Jurkat, Clone E6-1 (cell line): ENCODE data around the gene RAP1A.
"Not testable (repeated sequence)": the region's sequence is repeated elsewhere in the genome, so short reads cannot be mapped to it uniquely, and the experiment has no call there.

Experiments used
- DNase-seq: peaks from one replicate; pipeline ENCODE4 v3.0.0-alpha.2; 2011; ENCODE audit warnings: low read depth, low spot score
- H3K4me3 ChIP-seq: 2 replicates; pipeline ENCODE4 v1.5.1; 2011; ENCODE audit warnings: mild to moderate bottlenecking, low read length, control low read depth, moderate library complexity

Gene RAP1A

GRCh38 chr1:111742292-111742691, 122.7 kb downstream of the RAP1A start:
- H3K4me3 ChIP-seq, DNase-seq: not testable (repeated sequence)

DNA sequence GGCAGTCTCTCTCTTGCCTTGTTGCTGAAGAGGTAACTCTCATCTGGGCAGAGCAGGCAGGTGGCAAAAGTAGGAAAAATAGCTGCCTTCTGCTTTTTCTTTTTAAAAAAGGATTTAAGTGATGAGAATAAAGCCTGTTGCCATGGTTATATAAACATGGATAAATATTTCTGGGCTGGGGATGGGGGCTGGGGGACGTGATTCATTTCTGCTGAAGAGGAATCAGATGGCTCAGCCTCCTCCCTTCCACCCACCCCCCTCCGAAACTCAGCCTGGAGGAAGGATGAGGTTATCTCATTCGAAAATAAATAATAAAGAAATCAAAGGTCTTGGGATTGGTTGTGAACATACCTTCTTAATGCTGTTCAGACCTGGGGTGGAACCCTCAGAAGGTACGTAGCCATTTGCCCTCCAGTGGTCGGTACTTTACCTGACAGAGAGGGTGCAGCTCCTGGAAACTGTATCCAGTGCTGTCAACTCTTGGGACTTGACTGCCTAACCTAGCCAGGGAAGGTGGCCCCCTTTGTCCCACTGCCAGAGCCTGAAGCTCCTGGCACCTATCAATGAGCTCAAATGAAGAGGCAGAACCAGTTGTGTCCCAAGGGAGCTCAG, 123.5 kb downstream of the RAP1A start:
- no peak for DNase-seq
- H3K4me3 ChIP-seq: no peak overlapping the region

- H3K4me3 ChIP-seq: no peak overlapping the region
- DNase-seq: no peak
Measured at GRCh38 chr1:111743679-111744101, 124.1 kb downstream of the RAP1A start.

GRCh38 chr1:111745675-111746613, 126.4 kb downstream of the RAP1A start:
- H3K4me3 ChIP-seq: no peak overlapping the region
- DNase-seq: no peak

GRCh38 chr1:111746614-111746999, 127.0 kb downstream of the RAP1A start:
- DNase-seq: no peak

GRCh38 chr1:111747282-111747734, 127.7 kb downstream of the RAP1A start:
- DNase-seq: peak; percentile 87
- no peak overlapping the region for H3K4me3 ChIP-seq

More at GRCh38 chr1:111746614-111746999, 127.0 kb downstream of the RAP1A start:
- no peak overlapping the region for H3K4me3 ChIP-seq

DNA sequence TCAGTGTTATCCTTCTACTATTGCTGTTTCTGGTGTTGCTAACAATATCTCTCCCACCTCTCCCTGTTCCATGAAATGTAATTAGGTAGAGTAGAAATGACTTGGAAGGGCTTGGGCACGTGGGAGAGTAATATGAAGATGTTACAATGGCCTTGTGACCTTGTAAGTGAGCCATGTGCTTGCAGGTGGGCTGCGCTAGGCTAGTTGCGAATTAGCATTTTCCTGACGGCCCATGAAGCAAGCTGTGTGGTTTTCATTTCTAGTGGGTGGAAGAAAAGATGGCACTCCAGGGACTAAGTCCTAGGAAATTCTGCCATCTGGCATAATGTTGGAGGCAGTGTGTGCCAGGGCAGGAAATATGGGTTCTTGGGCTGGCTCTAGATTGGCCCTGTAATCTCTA, 128.4 kb downstream of the RAP1A start:
- DNase-seq: no peak

GRCh38 chr1:111749628-111750027, 130.0 kb downstream of the RAP1A start:
- DNase-seq: no peak
- no peak overlapping the region for H3K4me3 ChIP-seq

More for the DNA sequence above, 128.4 kb downstream of the RAP1A start:
- no peak overlapping the region for H3K4me3 ChIP-seq

DNA sequence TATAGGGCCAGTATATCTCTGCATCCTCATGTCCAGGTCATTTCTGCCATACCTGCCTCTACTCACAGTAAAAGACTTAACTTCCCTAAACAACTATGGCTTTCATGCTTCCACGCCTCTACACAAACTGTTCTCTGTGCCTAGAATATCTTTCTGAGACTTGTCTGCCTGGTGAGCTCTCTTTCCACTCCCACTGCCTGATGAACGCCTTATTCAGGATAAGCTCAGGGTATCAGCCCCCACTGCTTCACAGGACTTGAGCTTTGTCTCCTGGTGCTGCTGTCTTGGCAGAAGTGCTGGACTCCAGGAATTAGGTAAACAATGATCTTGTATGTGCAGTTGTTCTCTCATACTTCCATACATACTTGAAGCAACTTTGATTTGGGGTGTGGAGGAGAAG, 131.3 kb downstream of the RAP1A start:
- no peak for DNase-seq
- no peak overlapping the region for H3K4me3 ChIP-seq

DNA sequence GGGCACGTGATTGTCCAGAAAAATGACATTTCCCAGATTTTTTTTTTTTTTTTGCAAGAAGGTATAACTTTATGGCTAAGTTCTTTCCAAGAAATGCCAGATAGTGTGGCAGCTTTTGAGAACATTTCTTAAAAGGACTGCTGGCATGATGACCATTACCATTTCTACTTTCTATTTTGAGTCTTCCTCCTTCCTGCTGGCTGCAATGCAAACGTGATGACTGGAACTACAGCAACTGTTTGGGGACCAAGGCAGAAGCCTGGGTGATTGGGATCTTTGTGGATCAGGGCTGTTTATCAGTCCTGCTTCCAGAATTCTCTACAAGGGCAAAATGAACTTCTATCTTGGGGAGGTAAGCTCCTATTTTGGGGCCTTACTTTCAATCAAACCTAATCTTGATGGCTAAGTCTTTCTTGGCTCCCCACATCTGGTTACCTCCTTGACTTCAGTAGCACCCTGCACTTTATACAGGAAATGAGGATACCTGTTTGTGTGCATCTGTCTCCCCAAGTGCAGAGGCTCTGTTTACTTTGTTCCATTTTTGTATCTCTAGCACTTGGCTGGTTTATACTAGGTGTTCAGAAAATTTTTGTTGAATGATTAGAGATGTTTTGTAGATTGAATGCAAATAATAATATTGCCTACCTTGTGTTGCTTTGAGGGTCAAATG, 132.5 kb downstream of the RAP1A start:
- DNase-seq: no peak
- H3K4me3 ChIP-seq: no peak overlapping the region

GRCh38 chr1:111754984-111755330, 135.4 kb downstream of the RAP1A start:
- H3K4me3 ChIP-seq: peak overlapping the region; percentile 93
- DNase-seq: peak; percentile 12

DNA sequence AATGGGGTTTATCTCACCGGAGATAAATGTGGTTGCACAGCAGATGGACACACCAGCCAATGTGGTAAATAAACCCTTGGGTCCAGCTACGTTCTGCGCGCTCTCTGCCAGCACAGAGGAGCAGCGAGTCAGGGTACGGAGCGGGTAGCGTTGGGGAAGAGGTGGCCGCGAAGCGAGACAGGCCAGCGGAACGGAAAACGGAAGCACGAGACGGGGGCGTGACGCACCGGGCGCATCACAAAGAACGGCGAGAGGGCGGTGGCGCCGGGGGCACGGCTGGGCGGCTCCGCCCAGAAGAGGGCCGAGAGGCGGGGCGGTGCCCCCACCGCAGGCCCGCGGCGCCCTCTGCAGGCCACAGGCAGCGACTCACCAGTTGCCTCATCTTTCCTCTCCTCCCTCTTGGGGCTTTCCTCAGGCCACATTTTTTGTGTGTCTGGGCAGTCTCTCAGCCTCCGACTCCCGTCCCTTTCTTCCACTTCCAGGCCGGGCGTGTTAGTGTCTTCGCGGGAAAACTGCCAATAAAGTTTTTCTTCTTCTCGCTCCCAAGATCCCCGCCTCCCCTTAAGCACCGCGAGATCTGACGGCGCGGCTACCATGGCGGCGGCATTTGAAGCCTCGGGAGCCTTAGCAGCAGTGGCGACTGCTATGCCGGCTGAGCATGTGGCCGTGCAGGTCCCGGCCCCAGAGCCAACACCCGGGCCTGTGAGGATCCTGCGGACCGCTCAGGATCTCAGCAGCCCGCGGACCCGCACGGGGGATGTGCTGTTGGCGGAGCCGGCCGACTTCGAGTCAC, 135.9 kb downstream of the RAP1A start, which contains the start of gene DDX20:
Gene DDX20, plus strand, starts transcription at position 571 of the 793 bp plus-strand sequence. Its CDS starts 24 bp downstream, at position 595.
- DNase-seq: peak; percentile 92
- H3K4me3 ChIP-seq: peak within 1 kb of the TSS; percentile 93

DNA sequence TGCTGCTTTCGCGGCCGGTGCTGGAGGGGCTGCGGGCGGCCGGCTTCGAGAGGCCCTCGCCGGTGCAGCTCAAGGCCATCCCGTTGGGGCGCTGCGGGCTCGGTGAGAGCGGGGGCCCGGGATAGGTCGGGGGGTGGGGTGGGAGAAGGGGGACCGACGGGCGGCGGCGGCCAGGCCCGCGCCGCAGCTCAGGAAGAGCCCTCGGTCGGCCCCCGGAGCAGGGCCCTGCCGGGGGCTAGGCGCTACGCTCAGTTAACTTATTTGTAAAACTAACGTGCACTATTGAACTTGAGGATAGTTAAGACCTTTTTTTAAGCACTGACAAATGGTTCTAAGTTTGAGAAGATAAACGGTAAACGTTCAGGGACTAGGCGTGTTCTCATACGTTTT, 136.5 kb downstream of the RAP1A start:
- DNase-seq: no peak
- H3K4me3 ChIP-seq: peak overlapping the region; percentile 93

DNA sequence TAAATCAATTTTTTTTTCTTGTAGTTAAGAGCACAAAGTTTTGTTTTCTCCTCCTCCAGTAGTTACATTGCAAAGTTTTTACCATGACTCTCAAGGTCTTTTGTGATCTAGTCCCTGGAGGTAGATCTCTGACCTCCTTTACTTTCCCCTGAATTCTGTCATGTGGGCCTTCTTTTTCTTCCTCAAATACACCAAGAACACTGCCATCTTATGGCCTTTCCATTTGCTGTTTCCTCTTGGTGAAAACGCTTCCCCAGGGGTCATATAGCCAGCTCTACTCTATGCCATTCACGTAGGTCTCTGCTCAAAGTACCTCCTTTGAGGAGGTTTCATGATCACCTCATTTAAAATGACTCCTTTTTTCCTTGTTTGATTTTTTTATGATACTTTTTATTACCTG, 138.8 kb downstream of the RAP1A start:
- no peak for DNase-seq
- no peak overlapping the region for H3K4me3 ChIP-seq

DNA sequence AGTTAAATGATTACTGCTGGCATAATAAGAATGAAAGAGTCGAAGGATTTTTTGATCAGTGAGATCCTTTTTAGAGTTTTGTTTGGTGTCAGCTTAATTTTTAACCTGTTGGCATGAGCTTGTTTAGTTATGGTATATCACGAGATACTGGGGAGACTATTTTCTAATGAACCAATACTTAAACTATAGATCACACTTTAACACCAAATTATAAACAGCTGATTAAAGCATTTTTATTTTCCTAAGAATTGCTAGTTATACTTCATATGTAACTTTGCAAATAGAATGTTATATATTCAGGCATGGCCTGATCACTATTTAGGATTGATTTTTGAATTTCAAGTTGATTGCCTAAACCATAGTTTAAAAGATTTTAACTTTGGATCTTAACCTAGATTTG, 142.1 kb downstream of the RAP1A start:
- no peak overlapping the region for H3K4me3 ChIP-seq
- DNase-seq: no peak

GRCh38 chr1:111762332-111762731, 142.7 kb downstream of the RAP1A start:
- H3K4me3 ChIP-seq: no peak overlapping the region
- no peak for DNase-seq
